KMS-11 (cell line): ENCODE data around the gene CBX8.

ENCODE experiments used
- H2AFZ ChIP-seq: fragments of 200-600 bp; sonication (generic); 2 replicates; pipeline ENCODE4 v1.6.1; 2016; ENCODE audit warnings: antibody characterized with exemption, mixed run types, low read depth
- H3K27ac ChIP-seq: fragments of 200-600 bp; sonication (generic); 2 replicates; pipeline ENCODE4 v1.6.1; 2016; ENCODE audit warnings: mild to moderate bottlenecking, mixed run types
- H3K27me3 ChIP-seq: fragments of 200-600 bp; sonication (generic); 2 replicates; pipeline ENCODE4 v1.6.1; 2017; ENCODE audit warnings: mild to moderate bottlenecking, low read depth, mixed run types, moderate library complexity; ENCODE audit not compliant: insufficient read depth
- H3K36me3 ChIP-seq: fragments of 200-600 bp; sonication (generic); 2 replicates; pipeline ENCODE4 v1.6.1; 2017; ENCODE audit warnings: mild to moderate bottlenecking, mixed run types; ENCODE audit not compliant: insufficient read depth
- H3K4me1 ChIP-seq: fragments of 200-600 bp; sonication (generic); 2 replicates; pipeline ENCODE4 v1.6.1; 2016; ENCODE audit warnings: mild to moderate bottlenecking, low read depth, mixed run types; ENCODE audit not compliant: poor library complexity, severe bottlenecking
- H3K4me2 ChIP-seq: fragments of 200-600 bp; sonication (generic); 2 replicates; pipeline ENCODE4 v1.7.0; 2016; ENCODE audit warnings: mild to moderate bottlenecking, mixed run types
- H3K4me3 ChIP-seq: fragments of 200-600 bp; sonication (generic); IDR thresholded peaks from 2 replicates; pipeline ENCODE4 v1.6.1; 2017; ENCODE audit warnings: low read depth, low read length, mixed read lengths; ENCODE audit not compliant: insufficient read depth
- H3K79me2 ChIP-seq: fragments of 200-600 bp; sonication (generic); 2 replicates; pipeline ENCODE4 v1.6.1; 2016; ENCODE audit warnings: low read depth, mixed run types; ENCODE audit not compliant: insufficient read depth
- H3K9ac ChIP-seq: fragments of 200-600 bp; sonication (generic); 2 replicates; pipeline ENCODE4 v1.6.1; 2016; ENCODE audit warnings: mild to moderate bottlenecking, mixed run types
- H4K20me1 ChIP-seq: fragments of 200-600 bp; sonication (generic); 2 replicates; pipeline ENCODE4 v1.6.1; 2016; ENCODE audit warnings: mild to moderate bottlenecking, mixed run types; ENCODE audit not compliant: insufficient read depth
- TF ChIP-seq, protein P1 (sequence below): fragments of 200-600 bp; sonication (generic); conservative IDR thresholded peaks from 2 replicates; pipeline ENCODE4 v1.6.1; 2017; ENCODE audit warnings: low read depth, mild to moderate bottlenecking, antibody characterized with exemption, low read length, moderate library complexity, mixed read lengths

CBX8 gene

DNA sequence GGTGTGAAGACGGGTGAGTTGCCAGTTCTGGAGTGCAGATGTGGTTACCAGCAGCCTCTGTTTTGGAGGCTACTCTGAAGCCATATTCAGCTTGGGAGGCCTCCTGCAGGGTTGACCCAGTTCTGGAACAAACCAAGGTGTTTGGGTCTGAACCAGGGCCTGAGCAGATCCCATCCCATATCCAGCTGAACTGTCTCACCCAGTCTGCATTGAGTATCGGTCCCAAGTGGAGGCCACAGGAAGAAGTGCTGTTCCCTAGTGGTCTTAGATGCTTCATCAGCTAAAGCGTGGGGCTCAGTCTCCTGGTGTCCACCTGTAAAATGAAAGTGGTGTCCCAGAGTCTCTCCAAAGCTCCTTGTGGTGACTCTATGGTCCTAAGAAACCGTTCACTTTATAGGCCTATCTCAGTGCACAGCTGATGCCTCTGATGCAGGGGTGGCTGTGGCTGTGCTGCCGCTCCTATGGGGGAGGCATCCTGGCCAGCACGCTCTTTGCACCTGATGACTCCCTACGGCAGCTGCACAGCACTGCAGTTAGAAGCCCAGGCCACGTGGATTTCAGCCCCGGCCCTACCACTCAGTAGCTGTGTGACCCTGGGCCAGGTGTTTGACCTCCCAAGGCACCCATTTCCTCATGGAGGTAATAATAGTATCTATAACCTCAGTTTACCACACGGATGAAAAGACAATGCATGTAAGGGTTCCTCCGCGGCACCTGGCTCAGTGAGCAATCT, 21.3 kb upstream of the CBX8 start:
- TF ChIP-seq, protein P1, sequence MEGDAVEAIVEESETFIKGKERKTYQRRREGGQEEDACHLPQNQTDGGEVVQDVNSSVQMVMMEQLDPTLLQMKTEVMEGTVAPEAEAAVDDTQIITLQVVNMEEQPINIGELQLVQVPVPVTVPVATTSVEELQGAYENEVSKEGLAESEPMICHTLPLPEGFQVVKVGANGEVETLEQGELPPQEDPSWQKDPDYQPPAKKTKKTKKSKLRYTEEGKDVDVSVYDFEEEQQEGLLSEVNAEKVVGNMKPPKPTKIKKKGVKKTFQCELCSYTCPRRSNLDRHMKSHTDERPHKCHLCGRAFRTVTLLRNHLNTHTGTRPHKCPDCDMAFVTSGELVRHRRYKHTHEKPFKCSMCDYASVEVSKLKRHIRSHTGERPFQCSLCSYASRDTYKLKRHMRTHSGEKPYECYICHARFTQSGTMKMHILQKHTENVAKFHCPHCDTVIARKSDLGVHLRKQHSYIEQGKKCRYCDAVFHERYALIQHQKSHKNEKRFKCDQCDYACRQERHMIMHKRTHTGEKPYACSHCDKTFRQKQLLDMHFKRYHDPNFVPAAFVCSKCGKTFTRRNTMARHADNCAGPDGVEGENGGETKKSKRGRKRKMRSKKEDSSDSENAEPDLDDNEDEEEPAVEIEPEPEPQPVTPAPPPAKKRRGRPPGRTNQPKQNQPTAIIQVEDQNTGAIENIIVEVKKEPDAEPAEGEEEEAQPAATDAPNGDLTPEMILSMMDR, result no peak
- peaks cover 5% of the 10 kb centered on the region for H3K4me1 ChIP-seq
- H3K36me3 ChIP-seq, result no peaks in the 10 kb centered on the region
- H4K20me1 ChIP-seq, result no peaks in the 10 kb centered on the region
- H2AFZ ChIP-seq, result no peak overlapping the region
- H3K27me3 ChIP-seq, result peaks cover 11% of the 10 kb centered on the region; the same call in 1 of the 2 replicates
- no peak overlapping the region for H3K4me3 ChIP-seq
- H3K79me2 ChIP-seq, result no peaks in the 10 kb centered on the region
- no peak overlapping the region for H3K4me2 ChIP-seq
- no peak overlapping the region for H3K9ac ChIP-seq
- H3K27ac ChIP-seq, result no peak overlapping the region

DNA sequence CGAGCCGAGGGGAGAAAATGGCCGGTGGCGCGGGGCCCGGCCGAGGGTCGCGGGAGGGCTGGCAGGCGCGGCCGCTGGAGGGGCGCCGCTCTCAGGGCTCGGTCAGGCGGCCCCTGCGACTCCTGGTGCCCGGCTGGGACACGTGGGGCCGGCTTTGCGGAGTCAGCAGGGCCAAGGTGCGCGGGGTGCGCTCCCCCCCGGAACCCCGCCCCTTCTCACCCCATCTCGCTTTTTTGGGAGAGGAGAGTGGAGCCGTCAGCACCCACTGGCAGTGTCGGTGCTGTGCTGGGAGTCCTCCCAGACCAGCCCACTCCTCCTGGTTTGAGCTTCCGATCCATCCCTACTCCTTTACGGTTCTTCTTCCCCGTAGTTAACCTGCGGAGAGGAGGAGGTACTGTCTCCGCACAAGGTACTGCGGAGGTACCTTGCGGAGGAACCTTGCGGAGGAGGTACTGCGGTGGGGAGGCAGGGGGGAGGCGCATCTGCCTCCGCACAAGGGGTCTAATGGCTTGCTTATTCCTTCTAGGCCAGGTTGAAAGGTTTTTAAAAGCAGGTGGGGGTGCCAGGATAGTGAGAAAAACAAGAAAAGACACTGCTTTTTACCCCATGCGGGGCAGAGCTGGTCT, 19.1 kb upstream of the CBX8 start:
- Histone ChIP-seq H3K79me2 (no peaks in the 10 kb centered on the region), H3K4me3 (no peak overlapping the region), H3K27me3 (peaks cover 28% of the 10 kb centered on the region), H3K4me2 (no peak overlapping the region), H3K36me3 (no peaks in the 10 kb centered on the region), H3K9ac (no peak overlapping the region), H2AFZ (no peak overlapping the region), H4K20me1 (no peaks in the 10 kb centered on the region), H3K4me1 (peaks cover 24% of the 10 kb centered on the region), H3K27ac (no peak overlapping the region)
- TF ChIP-seq, protein P1, result no peak

DNA sequence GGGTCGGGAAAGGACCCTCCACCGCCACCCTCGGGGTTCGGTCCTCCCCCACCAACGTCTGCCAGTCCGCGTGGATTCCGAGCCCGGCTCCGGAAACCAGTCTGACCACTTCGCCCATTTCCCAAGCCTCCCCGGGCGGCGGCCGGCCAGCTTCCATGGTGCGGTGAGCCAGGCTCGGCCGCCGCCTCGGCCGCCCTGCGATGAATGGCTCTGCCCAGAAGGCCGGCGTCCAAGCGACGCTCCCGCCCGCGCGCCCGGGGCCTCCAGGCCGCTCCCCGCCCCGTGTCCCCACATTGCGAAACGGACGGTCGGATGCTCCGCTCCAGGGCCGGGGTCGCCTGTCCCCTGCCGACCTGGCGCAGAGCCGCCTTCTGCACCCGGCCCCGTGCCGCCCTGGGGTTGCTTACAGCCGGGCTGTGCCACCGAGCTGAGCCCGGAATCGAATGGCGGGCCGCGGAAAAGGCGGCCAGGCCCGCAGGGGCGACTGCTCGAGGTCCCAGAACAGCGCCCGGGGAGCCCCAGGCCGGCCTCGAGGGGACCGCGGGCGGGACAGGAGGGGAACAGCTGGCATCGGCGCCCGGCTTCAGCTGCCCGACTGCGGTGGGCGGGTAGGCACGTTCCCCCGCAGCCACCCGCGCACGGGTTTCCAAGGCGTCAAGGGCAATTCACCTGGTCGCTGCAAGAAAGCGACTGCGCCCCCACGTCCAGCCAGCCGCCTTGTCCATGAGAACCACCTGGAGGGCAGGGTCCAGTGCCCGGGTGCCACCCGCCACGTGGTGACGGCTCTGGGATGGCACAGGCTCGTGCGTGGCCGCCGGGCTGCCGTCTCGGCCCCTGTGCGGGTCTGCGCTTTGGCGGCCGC, 18.3 kb upstream of the CBX8 start:
- H2AFZ ChIP-seq, result no peak overlapping the region
- no peaks in the 10 kb centered on the region for H4K20me1 ChIP-seq
- no peak overlapping the region for H3K4me3 ChIP-seq
- peaks cover 34% of the 10 kb centered on the region for H3K27me3 ChIP-seq
- H3K27ac ChIP-seq, result no peak overlapping the region
- H3K79me2 ChIP-seq, result no peaks in the 10 kb centered on the region
- TF ChIP-seq, protein P1, result no peak
- H3K36me3 ChIP-seq, result no peaks in the 10 kb centered on the region
- no peak overlapping the region for H3K4me2 ChIP-seq
- H3K9ac ChIP-seq, result no peak overlapping the region
- H3K4me1 ChIP-seq, result peaks cover 30% of the 10 kb centered on the region

DNA sequence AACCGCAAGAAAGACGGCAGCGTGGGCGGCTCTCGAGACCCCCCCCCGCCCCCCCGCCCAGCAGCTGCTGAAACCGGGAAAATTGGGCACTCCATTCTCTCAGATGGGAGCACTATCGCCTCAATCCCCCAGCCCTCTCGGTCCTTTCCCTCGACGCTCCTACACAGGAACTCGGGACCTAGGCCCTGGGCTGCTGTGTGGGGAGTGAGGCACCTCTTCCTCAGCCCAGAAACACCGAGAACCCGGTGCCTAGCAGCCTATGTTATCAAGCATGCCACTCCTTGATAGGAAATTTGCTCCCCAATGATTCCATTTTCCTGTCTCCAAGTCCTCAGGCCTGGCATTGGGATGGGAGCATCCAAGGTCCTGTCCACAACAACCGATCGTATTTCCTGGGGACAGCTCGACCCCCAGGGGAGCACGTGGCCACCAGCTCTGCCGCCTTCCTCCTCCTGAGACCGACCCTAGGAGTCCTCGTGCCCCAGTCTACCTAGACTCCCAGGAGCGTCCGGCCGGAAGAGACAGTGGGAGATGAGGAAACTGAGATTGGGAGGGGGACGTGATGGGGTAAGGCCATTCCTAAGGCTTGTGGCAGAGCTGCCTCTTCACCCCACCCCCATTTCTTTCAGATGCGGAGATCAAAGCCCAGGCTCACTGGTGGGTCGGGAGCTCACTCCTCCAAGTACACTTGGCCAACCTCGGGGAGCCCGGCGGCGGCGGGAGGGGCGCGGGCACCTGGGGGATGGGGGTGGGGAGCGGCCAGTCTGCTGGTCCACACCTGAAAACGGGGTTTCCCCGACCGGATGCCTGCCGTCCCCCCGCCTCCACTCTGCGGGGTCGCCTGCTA, 17.5 kb upstream of the CBX8 start:
- TF ChIP-seq, protein P1, result no peak
- no peaks in the 10 kb centered on the region for H3K79me2 ChIP-seq
- peak overlapping the region; percentile 61 for H2AFZ ChIP-seq
- H3K9ac ChIP-seq, result peak overlapping the region; percentile 53; the same call in 1 of the 2 replicates
- H3K4me1 ChIP-seq, result peaks cover 32% of the 10 kb centered on the region
- peak overlapping the region; percentile 63; the same call in 1 of the 2 replicates for H3K4me2 ChIP-seq
- peaks cover 35% of the 10 kb centered on the region for H3K27me3 ChIP-seq
- no peaks in the 10 kb centered on the region for H3K36me3 ChIP-seq
- no peak overlapping the region for H3K4me3 ChIP-seq
- no peak overlapping the region for H3K27ac ChIP-seq
- H4K20me1 ChIP-seq, result no peaks in the 10 kb centered on the region
